CD14-positive monocyte (primary cell): ENCODE data around the gene ACY1. TPM values are rescaled to one million over a fixed set of nuclear protein-coding genes. Genes with fewer than 3 reads are reported as not detected.
A peak's percentile ranks its signal among the peaks of the same experiment; 100 is the strongest.

Experiments
- DNase-seq, 3 donors: peaks; one replicate each; pipeline ENCODE4 v3.0.0-alpha.2; 2011 to 2022
- H2AFZ ChIP-seq: 2 replicates; pipeline ENCODE4 v1.6.0; 2012; ENCODE audit warnings: mild to moderate bottlenecking, low read depth, low read length, inconsistent platforms; ENCODE audit not compliant: insufficient read depth, poor library complexity, severe bottlenecking
- H3K27ac ChIP-seq, 2 donors: 1 replicate in 1 of 2; 2 replicates in 1 of 2; pipeline ENCODE4 v1.5.1; 2012 to 2013; ENCODE audit warnings: low read length in 2 of 2, control low read depth in 1 of 2, inconsistent platforms in 1 of 2, low read depth in 1 of 2, mild to moderate bottlenecking in 1 of 2
- H3K27me3 ChIP-seq, 2 donors: one replicate each; pipeline versions ENCODE4 v1.6.0 to v1.6.1; 2011 to 2013; ENCODE audit warnings: low read length in 2 of 2; ENCODE audit not compliant: control insufficient read depth in 2 of 2, insufficient read depth in 2 of 2
- H3K36me3 ChIP-seq, 2 donors: replicated peaks in 1 of 2; 1 replicate in 1 of 2; 2 replicates in 1 of 2; pipeline versions ENCODE4 v1.5.1 to v1.6.1; 2012 to 2013; ENCODE audit warnings: low read length in 2 of 2, control low read depth in 1 of 2, inconsistent platforms in 1 of 2, mild to moderate bottlenecking in 1 of 2; ENCODE audit not compliant: insufficient read depth in 2 of 2, control insufficient read depth in 1 of 2
- H3K4me1 ChIP-seq, 2 donors: 1 replicate in 1 of 2; 2 replicates in 1 of 2; pipeline versions ENCODE4 v1.5.1 to v1.6.1; 2012 to 2013; ENCODE audit warnings: low read length in 2 of 2, control low read depth in 1 of 2, inconsistent platforms in 1 of 2, mild to moderate bottlenecking in 1 of 2, moderate library complexity in 1 of 2; ENCODE audit not compliant: insufficient read depth in 2 of 2, control insufficient read depth in 1 of 2
- H3K4me2 ChIP-seq: replicated peaks from 2 replicates; pipeline ENCODE3; 2012; ENCODE audit warnings: low read length, moderate library complexity, mild to moderate bottlenecking; ENCODE audit not compliant: poor library complexity, severe bottlenecking; ENCODE audit errors: extremely low read depth
- H3K4me3 ChIP-seq, 3 experiments: fragments of 200-600 bp in 1 of 3; sonication (generic) in 1 of 3; replicated peaks in 1 of 3; 1 replicate in 2 of 3; 2 replicates in 1 of 3; pipeline ENCODE4 v1.5.1; 2011 to 2013; ENCODE audit warnings: low read length in 3 of 3, mild to moderate bottlenecking in 3 of 3, control low read depth in 2 of 3, low read depth in 2 of 3, inconsistent platforms in 1 of 3, moderate library complexity in 1 of 3
- H3K79me2 ChIP-seq: 2 replicates; pipeline ENCODE4 v1.6.0; 2012; ENCODE audit warnings: mild to moderate bottlenecking, control low read depth, inconsistent platforms, low read length, moderate library complexity; ENCODE audit not compliant: insufficient read depth
- H3K9ac ChIP-seq: 2 replicates; pipeline ENCODE4 v1.6.0; 2017; ENCODE audit warnings: low read length, mild to moderate bottlenecking; ENCODE audit not compliant: insufficient read depth, poor library complexity, severe bottlenecking
- H3K9me3 ChIP-seq, 2 donors: replicated peaks in 1 of 2; 1 replicate in 1 of 2; 2 replicates in 1 of 2; pipeline versions ENCODE4 v1.5.1 to v1.6.1; 2012 to 2013; ENCODE audit warnings: low read length in 2 of 2, control low read depth in 1 of 2; ENCODE audit not compliant: control insufficient read depth in 1 of 2, insufficient read depth in 1 of 2
- H4K20me1 ChIP-seq: 2 replicates; pipeline ENCODE4 v1.6.0; 2012; ENCODE audit warnings: mild to moderate bottlenecking, low read length, control low read depth, moderate library complexity; ENCODE audit not compliant: insufficient read depth
- H3K27ac Mint-ChIP-seq, 7 donors: one replicate each; pipeline ENCODE4 v1.8.0; 2020; ENCODE audit warnings: mild to moderate bottlenecking in 7 of 7, mixed read lengths in 7 of 7, moderate library complexity in 6 of 7, inconsistent platforms in 2 of 7
- H3K27me3 Mint-ChIP-seq, 3 donors: one replicate each; pipeline ENCODE4 v1.8.0; 2021 to 2022; ENCODE audit warnings: low read depth in 3 of 3, mild to moderate bottlenecking in 3 of 3, mixed read lengths in 3 of 3, moderate library complexity in 3 of 3, inconsistent platforms in 1 of 3
- H3K36me3 Mint-ChIP-seq, 2 donors: one replicate each; pipeline ENCODE4 v1.8.0; 2020; ENCODE audit warnings: mixed read lengths in 2 of 2, inconsistent platforms in 1 of 2, mild to moderate bottlenecking in 1 of 2
- H3K4me1 Mint-ChIP-seq: one replicate; pipeline ENCODE4 v1.8.0; 2020; ENCODE audit warnings: mild to moderate bottlenecking, mixed read lengths
- H3K4me3 Mint-ChIP-seq, 2 donors: one replicate each; pipeline ENCODE4 v1.8.0; 2020; ENCODE audit warnings: mild to moderate bottlenecking in 2 of 2, mixed read lengths in 2 of 2, moderate library complexity in 1 of 2
- H3K9me3 Mint-ChIP-seq, 7 donors: one replicate each; pipeline ENCODE4 v1.8.0; 2020 to 2022; ENCODE audit warnings: mixed read lengths in 7 of 7, mild to moderate bottlenecking in 6 of 7, moderate library complexity in 6 of 7, inconsistent platforms in 2 of 7
- CTCF ChIP-seq: fragments of 200-600 bp; IDR thresholded peaks from one replicate; pipeline ENCODE4 v1.8.0; 2022; ENCODE audit warnings: antibody characterized with exemption, mild to moderate bottlenecking
- WGBS: methylation state at CpG from one replicate; pipeline ENCODE4 v1.1.5; 2013; ENCODE audit warnings: missing lambda C conversion rate; ENCODE audit not compliant: insufficient coverage; 5-methylcytosine and 5-hydroxymethylcytosine counted together
- intact Hi-C, 2 donors: fragments of 100-400 bp; cut with micrococcal nuclease; formaldehyde crosslinking; loops; one replicate each; pipeline versions ENCODE4 v1.15.0 to v1.15.1; 2023
- polyA plus RNA-seq, 3 donors: library from polyadenylated mRNA; depleted of rRNA in 1 of 3; unstranded in 2 of 3; stranded (reverse) in 1 of 3; fragments of 300-500 nt in 2 of 3; fragments of >200 nt in 1 of 3; fragmentation: Illumina TruSeq in 2 of 3; gene quantifications; 1 replicate in 2 of 3; 2 replicates in 1 of 3; pipeline ENCODE4 v1.2.3, GENCODE V29; 2012 to 2021

Gene ACY1
- polyA plus RNA-seq, 3 donors = 13.3 to 18.0 (median 14.5) TPM

GRCh38 chr3:51946796-51947195 is 36.5 kb upstream of the ACY1 start:
- WGBS = 100% methylated on average over 1 of the region's 4 CpGs
- peaks cover 12% of the 10 kb centered on the region for H3K4me1 Mint-ChIP-seq
- intact Hi-C loops = no loop called here

GRCh38 chr3:51947215-51947900 is 36.0 kb upstream of the ACY1 start:
- H2AFZ ChIP-seq = no peak overlapping the region
- intact Hi-C loops = no loop called here
- no peak overlapping the region for H3K27ac Mint-ChIP-seq
- H3K4me1 ChIP-seq = peaks cover 9 to 12% of the 10 kb centered on the region in 2 donors
- H3K4me1 Mint-ChIP-seq = peaks cover 11% of the 10 kb centered on the region
- peaks cover 0 to 1% (median 0%) of the 10 kb centered on the region in 7 donors for H3K9me3 Mint-ChIP-seq
- no peaks in the 10 kb centered on the region for H4K20me1 ChIP-seq
- DNase-seq = no peak
- H3K27ac ChIP-seq = no peak overlapping the region
- H3K79me2 ChIP-seq = no peaks in the 10 kb centered on the region
- H3K4me3 Mint-ChIP-seq = no peak overlapping the region
- no peak for TF ChIP-seq CTCF
- H3K27me3 Mint-ChIP-seq = peaks cover 0 to 4% (median 2%) of the 10 kb centered on the region in 3 donors
- 87% methylated on average over 10 of the region's 13 CpGs for WGBS
- H3K36me3 Mint-ChIP-seq = no peaks in the 10 kb centered on the region
- no peaks in the 10 kb centered on the region for H3K27me3 ChIP-seq
- no peak overlapping the region for H3K4me3 ChIP-seq
- no peak overlapping the region for H3K4me2 ChIP-seq
- H3K9me3 ChIP-seq = no peaks in the 10 kb centered on the region
- H3K36me3 ChIP-seq = no peaks in the 10 kb centered on the region
- H3K9ac ChIP-seq = no peak overlapping the region

More at GRCh38 chr3:51946796-51947195, 36.5 kb upstream of the ACY1 start:
- no peak for TF ChIP-seq CTCF
- Mint-ChIP-seq H3K27ac (peak overlapping the region in 1 of 7 donors; percentile 81), H3K27me3 (peaks cover 0 to 4% (median 2%) of the 10 kb centered on the region in 3 donors), H3K4me3 (no peak overlapping the region), H3K9me3 (peaks cover 0 to 1% (median 0%) of the 10 kb centered on the region in 7 donors), H3K36me3 (no peaks in the 10 kb centered on the region)
- H3K36me3 ChIP-seq = no peaks in the 10 kb centered on the region
- no peak overlapping the region for H3K9ac ChIP-seq
- no peaks in the 10 kb centered on the region for H3K9me3 ChIP-seq
- no peaks in the 10 kb centered on the region for H4K20me1 ChIP-seq
- H3K4me3 ChIP-seq = no peak overlapping the region
- no peak for DNase-seq
- H3K4me1 ChIP-seq = peaks cover 12 to 15% of the 10 kb centered on the region in 2 donors
- no peak overlapping the region for H2AFZ ChIP-seq
- no peaks in the 10 kb centered on the region for H3K27me3 ChIP-seq
- no peak overlapping the region for H3K27ac ChIP-seq
- H3K79me2 ChIP-seq = no peaks in the 10 kb centered on the region
- H3K4me2 ChIP-seq = no peak overlapping the region
